Measurements from ENCODE around the gene KLHL21. TPM values are rescaled to one million over a fixed set of nuclear protein-coding genes. Genes with fewer than 3 reads are reported as not detected.
"Not testable (repeated sequence)": the region's sequence is repeated elsewhere in the genome, so short reads cannot be mapped to it uniquely, and the experiment has no call there.

The KLHL21 gene
- total and polyA plus RNA-seq, 12 donors, result 20.4 to 93.3 (median 69.6) TPM

- WGBS, 2 donors, result 72 to 74% methylated on average over 9 of the region's 9 CpGs
- no peak for DNase-seq
Observed at GRCh38 chr1:6560267-6560666, 42.4 kb downstream of the KLHL21 start.

GRCh38 chr1:6559161-6559560 is 43.5 kb downstream of the KLHL21 start:
- ATAC-seq, H3K4me1 ChIP-seq, H3K27me3 ChIP-seq, DNase-seq, H3K27ac ChIP-seq, H3K9me3 ChIP-seq, H3K36me3 ChIP-seq, H3K4me3 ChIP-seq: not testable (repeated sequence)
- 91 to 92% methylated on average over 11 of the region's 11 CpGs for WGBS, 2 donors
- intact Hi-C loops (cut with DNase I), result loop anchor here in 5 of 10 donors (5.0 to 10.0 kb wide), 5 partner anchors 46 to 83 kb away; partner anchors contain the start of gene KLHL21 (in 1 of the 5)

More at GRCh38 chr1:6560267-6560666, 42.4 kb downstream of the KLHL21 start:
- TF ChIP-seq CTCF (IDR thresholded peaks at IDR 0.05), result no peak
- no peak for ATAC-seq
- Histone ChIP-seq H3K4me1 (peaks cover 0 to 1% (median under 1%) of the 10 kb centered on the region in 9 donors), H3K27me3 (peaks cover 0 to 6% (median 0%) of the 10 kb centered on the region in 7 donors), H3K36me3 (no peaks in the 10 kb centered on the region), H3K4me3 (no peak overlapping the region), H3K9me3 (no peaks in the 10 kb centered on the region), H3K27ac (no peak overlapping the region)
- intact Hi-C loops (cut with DNase I), result no loop called here

GRCh38 chr1:6557597-6557996 is 45.1 kb downstream of the KLHL21 start:
- 85 to 91% methylated on average over 1 of the region's 1 CpG for WGBS, 2 donors
- intact Hi-C loops (cut with DNase I), result loop anchor here in 5 of 10 donors (5.0 to 10.0 kb wide), 5 partner anchors 47 to 85 kb away; partner anchors contain the start of gene KLHL21 (in 1 of the 5)
- no peak for TF ChIP-seq CTCF (IDR thresholded peaks at IDR 0.05)

GRCh38 chr1:6554907-6555778 is 47.5 kb downstream of the KLHL21 start, which contains the start of gene TAS1R1:
Gene TAS1R1, plus strand, starts transcription at chr1:6555307. Its CDS starts 67 bp downstream, at chr1:6555374.
- intact Hi-C loops (cut with DNase I), result loop anchor here in 8 of 10 donors (1.0 to 10.0 kb wide), 11 partner anchors 24 to 92 kb away; partner anchors contain the start of genes ZBTB48 (in 3 of the 8) and KLHL21 (in 2 of the 8)
- TF ChIP-seq CTCF (IDR thresholded peaks at IDR 0.05), result no peak
- Histone ChIP-seq H3K4me1 (peaks cover 10 to 26% (median 22%) of the 10 kb centered on the region in 9 donors), H3K9me3 (no peaks in the 10 kb centered on the region), H3K27me3 (no peaks in the 10 kb centered on the region), H3K27ac (peak within 1 kb of the TSS; percentile 20 to 90 (median 85)), H3K4me3 (peak within 1 kb of the TSS; percentile 79 to 100 (median 94)), H3K36me3 (peaks cover 0 to 13% (median 3%) of the 10 kb centered on the region in 9 donors)
- 69 to 74% methylated on average over 19 of the region's 19 CpGs for whole genome bisulfite sequencing, 2 donors
- ATAC-seq, result peak; percentile 6 to 56 (median 32)
- DNase-seq, result peak; percentile 7 to 42

More at GRCh38 chr1:6557597-6557996, 45.1 kb downstream of the KLHL21 start:
- peaks cover 10 to 22% (median 20%) of the 10 kb centered on the region in 9 donors for H3K4me1 ChIP-seq
- H3K9me3 ChIP-seq, result no peaks in the 10 kb centered on the region
- no peak for DNase-seq
- no peak overlapping the region for H3K27ac ChIP-seq
- no peak overlapping the region for H3K4me3 ChIP-seq
- ATAC-seq, result no peak
- H3K36me3 ChIP-seq, result no peaks in the 10 kb centered on the region
- H3K27me3 ChIP-seq, result no peaks in the 10 kb centered on the region
